GM12891 (cell line): Measurements from ENCODE around the gene MIPOL1.

Experiments
- PAX5 ChIP-seq: IDR thresholded peaks from 2 replicates; pipeline ENCODE4 v1.6.1; 2011; ENCODE audit warnings: low read length, moderate library complexity, mild to moderate bottlenecking; ENCODE audit not compliant: insufficient read depth, severe bottlenecking
- POLR2A ChIP-seq: IDR thresholded peaks from 2 replicates; pipeline ENCODE4 v1.6.1; 2011; ENCODE audit warnings: low read depth, low read length, control low read depth
- POLR2AphosphoS5 ChIP-seq: IDR thresholded peaks from 2 replicates; pipeline ENCODE4 v1.6.1; 2011; ENCODE audit warnings: low read depth, low read length, control low read depth
- POU2F2 ChIP-seq: IDR thresholded peaks from 2 replicates; pipeline ENCODE4 v1.6.1; 2011; ENCODE audit warnings: low read depth, mild to moderate bottlenecking, control low read depth, low read length, moderate library complexity
- SPI1 ChIP-seq: IDR thresholded peaks from 2 replicates; pipeline ENCODE4 v1.6.1; 2011; ENCODE audit warnings: low read depth, low read length, control low read depth
- TAF1 ChIP-seq: IDR thresholded peaks from 2 replicates; pipeline ENCODE4 v1.6.1; 2011; ENCODE audit warnings: low read depth, low read length, control low read depth

DNA sequence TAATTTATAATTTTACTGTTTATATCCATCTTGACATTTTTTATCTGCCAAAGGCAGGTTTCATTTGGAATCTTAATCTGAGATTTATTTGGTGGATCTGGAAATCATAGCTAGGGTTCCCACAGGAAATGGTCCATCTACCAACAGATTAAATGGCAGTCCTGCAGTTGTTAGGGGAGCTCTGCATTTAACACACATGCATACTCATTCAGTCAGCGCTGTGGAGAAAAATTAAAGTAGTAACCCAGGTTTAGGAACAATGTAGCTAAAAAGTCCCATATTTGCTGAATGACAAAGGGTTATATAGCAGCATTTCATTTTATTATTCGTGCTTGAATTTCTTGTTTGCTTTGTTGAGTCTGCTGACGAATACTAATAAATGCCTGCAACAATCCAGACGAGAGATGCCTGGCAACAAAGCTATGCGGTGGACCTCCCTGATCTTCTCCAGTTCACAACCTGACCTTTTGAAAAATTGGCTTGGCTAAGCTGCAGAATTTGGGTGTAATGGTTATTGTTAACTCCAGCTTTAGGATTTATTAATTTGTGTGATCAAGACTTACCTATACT is 59.8 kb downstream of the MIPOL1 start:
- TF ChIP-seq POLR2AphosphoS5: no peak
- no peak for TF ChIP-seq POLR2A
- TF ChIP-seq SPI1: no peak
- TF ChIP-seq TAF1: no peak
- no peak for TF ChIP-seq PAX5
- no peak for TF ChIP-seq POU2F2
